Measurements from ENCODE around the gene EYS. TPM values are rescaled to one million over a fixed set of nuclear protein-coding genes. Genes with fewer than 3 reads are reported as not detected.

The EYS gene
- total and polyA plus RNA-seq, 9 of the 15 experiments (the other 6 are each of a cell fraction or from before 2014, with no cell fraction given), result 0.03 to 0.36 (median 0.10) TPM; not detected in 2

GRCh38 chr6:64683682-64684081, 1023.3 kb downstream of the EYS start:
- Histone ChIP-seq H2AFZ (ENCODE audit: low read depth, low read length) (no peak overlapping the region), H3K27ac (ENCODE audit: extremely low read depth, low read depth, low read length) (no peak overlapping the region)
- FAIRE-seq, result no peak
- TF ChIP-seq ARHGAP35 (IDR thresholded peaks at IDR 0.05; ENCODE audit: partially characterized antibody), result no peak
- no peak for TF ChIP-seq TFAM (CRISPR knock-in tag; conservative IDR thresholded peaks at IDR 0.05)
- TF ChIP-seq ZNF639 (CRISPR knock-in tag; conservative IDR thresholded peaks at IDR 0.05 in 1 of 2, IDR thresholded peaks at IDR 0.05 in 1 of 2), result no peak
- no peak for TF ChIP-seq ID3 (CRISPR knock-in tag; IDR thresholded peaks at IDR 0.05)
- TF ChIP-seq ID3 (tag; IDR thresholded peaks at IDR 0.05), result peak; percentile 66
- no peak for TF ChIP-seq ADNP (tag; IDR thresholded peaks at IDR 0.05)
- TF ChIP-seq ZNF586 (CRISPR knock-in tag; conservative IDR thresholded peaks at IDR 0.05), result no peak
- no peak for TF ChIP-seq RBM34 (IDR thresholded peaks at IDR 0.05; ENCODE audit: borderline replicate concordance, insufficient read depth, low read length)
- TF ChIP-seq, protein P1, sequence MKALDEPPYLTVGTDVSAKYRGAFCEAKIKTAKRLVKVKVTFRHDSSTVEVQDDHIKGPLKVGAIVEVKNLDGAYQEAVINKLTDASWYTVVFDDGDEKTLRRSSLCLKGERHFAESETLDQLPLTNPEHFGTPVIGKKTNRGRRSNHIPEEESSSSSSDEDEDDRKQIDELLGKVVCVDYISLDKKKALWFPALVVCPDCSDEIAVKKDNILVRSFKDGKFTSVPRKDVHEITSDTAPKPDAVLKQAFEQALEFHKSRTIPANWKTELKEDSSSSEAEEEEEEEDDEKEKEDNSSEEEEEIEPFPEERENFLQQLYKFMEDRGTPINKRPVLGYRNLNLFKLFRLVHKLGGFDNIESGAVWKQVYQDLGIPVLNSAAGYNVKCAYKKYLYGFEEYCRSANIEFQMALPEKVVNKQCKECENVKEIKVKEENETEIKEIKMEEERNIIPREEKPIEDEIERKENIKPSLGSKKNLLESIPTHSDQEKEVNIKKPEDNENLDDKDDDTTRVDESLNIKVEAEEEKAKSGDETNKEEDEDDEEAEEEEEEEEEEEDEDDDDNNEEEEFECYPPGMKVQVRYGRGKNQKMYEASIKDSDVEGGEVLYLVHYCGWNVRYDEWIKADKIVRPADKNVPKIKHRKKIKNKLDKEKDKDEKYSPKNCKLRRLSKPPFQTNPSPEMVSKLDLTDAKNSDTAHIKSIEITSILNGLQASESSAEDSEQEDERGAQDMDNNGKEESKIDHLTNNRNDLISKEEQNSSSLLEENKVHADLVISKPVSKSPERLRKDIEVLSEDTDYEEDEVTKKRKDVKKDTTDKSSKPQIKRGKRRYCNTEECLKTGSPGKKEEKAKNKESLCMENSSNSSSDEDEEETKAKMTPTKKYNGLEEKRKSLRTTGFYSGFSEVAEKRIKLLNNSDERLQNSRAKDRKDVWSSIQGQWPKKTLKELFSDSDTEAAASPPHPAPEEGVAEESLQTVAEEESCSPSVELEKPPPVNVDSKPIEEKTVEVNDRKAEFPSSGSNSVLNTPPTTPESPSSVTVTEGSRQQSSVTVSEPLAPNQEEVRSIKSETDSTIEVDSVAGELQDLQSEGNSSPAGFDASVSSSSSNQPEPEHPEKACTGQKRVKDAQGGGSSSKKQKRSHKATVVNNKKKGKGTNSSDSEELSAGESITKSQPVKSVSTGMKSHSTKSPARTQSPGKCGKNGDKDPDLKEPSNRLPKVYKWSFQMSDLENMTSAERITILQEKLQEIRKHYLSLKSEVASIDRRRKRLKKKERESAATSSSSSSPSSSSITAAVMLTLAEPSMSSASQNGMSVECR (CRISPR knock-in tag; IDR thresholded peaks at IDR 0.05), result no peak

More at GRCh38 chr6:64683682-64684081, 1023.3 kb downstream of the EYS start:
- H3K4me1 ChIP-seq (replicated peaks in 1 of 2; ENCODE audit: control insufficient read depth in 2 of 2, insufficient read depth in 2 of 2, low read length in 2 of 2), result no peaks in the 10 kb centered on the region
- no peak overlapping the region for H3K4me3 ChIP-seq
- no peaks in the 10 kb centered on the region for H3K27me3 ChIP-seq (ENCODE audit: control insufficient read depth in 2 of 2, insufficient read depth in 2 of 2, low read length in 2 of 2)
- in situ Hi-C loops (cut with MboI) (no loop called here), intact Hi-C loops (cut with micrococcal nuclease) (no loop called here)
- H3K36me3 ChIP-seq (ENCODE audit: control insufficient read depth, insufficient read depth, low read length), result no peaks in the 10 kb centered on the region
- H3K79me2 ChIP-seq (ENCODE audit: control insufficient read depth, insufficient read depth, low read length), result no peaks in the 10 kb centered on the region
- no peaks in the 10 kb centered on the region for H3K9me1 ChIP-seq (ENCODE audit: control insufficient read depth, insufficient read depth, low read length)
- CTCF ChIA-PET (ENCODE audit: low intra/inter-chr PET ratio), result no interaction called here
- no peak for ATAC-seq
- no peaks in the 10 kb centered on the region for H4K20me1 ChIP-seq (replicated peaks; ENCODE audit: control insufficient read depth, insufficient read depth, low read length)
- H3K4me2 ChIP-seq (ENCODE audit: insufficient read depth, low read length), result no peak overlapping the region
- POLR2A ChIA-PET, result no interaction called here
- no TSS peak for BruUV-seq (replicated peaks)
- no peaks in the 10 kb centered on the region for H3K9me3 ChIP-seq (replicated peaks; ENCODE audit: control insufficient read depth, insufficient read depth, low read depth, low read length)
- under 1% methylated on average over 8 of the region's 8 CpGs for WGBS (ENCODE audit: insufficient coverage, low coverage, missing lambda C conversion rate)
- peak in 2 of 4 experiments; percentile 7 to 37 for DNase-seq (ENCODE audit: extremely low read depth in 1 of 4, low spot score in 3 of 4)
- H3K9ac ChIP-seq (ENCODE audit: insufficient read depth in 1 of 2, low read depth in 2 of 2, low read length in 2 of 2), result no peak overlapping the region
